Testis (tissue), 2 donors: ENCODE measurements around the gene RASGEF1C.

Experiments used
- CTCF ChIP-seq, 3 experiments: fragments of 450-650 bp in 2 of 3; fragments of 200-600 bp in 1 of 3; sonication (generic) in 1 of 3; IDR thresholded peaks; one replicate each; pipeline ENCODE4 v1.5.1; 2016 to 2019; ENCODE audit warnings: antibody characterized with exemption in 3 of 3, mild to moderate bottlenecking in 2 of 3, moderate library complexity in 1 of 3
- POLR2A ChIP-seq: fragments of 450-650 bp; IDR thresholded peaks from one replicate; pipeline ENCODE4 v1.6.1; 2017; ENCODE audit warnings: antibody characterized with exemption, mild to moderate bottlenecking, moderate library complexity

GRCh38 chr5:180107005-180107404, 102.0 kb downstream of the RASGEF1C start:
- no peak for TF ChIP-seq CTCF (IDR thresholded peaks at IDR 0.05)
- no peak for TF ChIP-seq POLR2A
